DND-41 (cell line): ENCODE data around the gene SLC7A9.

Experiments
- ATAC-seq: fragments of 200-7000 bp; cut with Tn5 transposase; 3 replicates; pipeline ENCODE4 v1.9.1; 2021; ENCODE audit warnings: low read depth; ENCODE audit not compliant: insufficient read depth
- DNase-seq: peaks from one replicate; pipeline ENCODE4 v3.0.0-alpha.2; 2020
- H2AFZ ChIP-seq: 2 replicates; pipeline ENCODE4 v1.6.0; 2012; ENCODE audit warnings: low read depth, low read length
- H3K27ac ChIP-seq: 2 replicates; pipeline ENCODE4 v1.5.1; 2012; ENCODE audit warnings: low read length, inconsistent platforms
- H3K27me3 ChIP-seq: fragments of 200-600 bp; sonication (generic); 2 replicates; pipeline ENCODE4 v1.6.0; 2012; ENCODE audit warnings: low read length, mild to moderate bottlenecking, inconsistent platforms; ENCODE audit not compliant: insufficient read depth, poor library complexity
- H3K36me3 ChIP-seq: 2 replicates; pipeline ENCODE4 v1.5.1; 2012; ENCODE audit warnings: low read length, inconsistent platforms; ENCODE audit not compliant: insufficient read depth
- H3K4me1 ChIP-seq: 2 replicates; pipeline ENCODE4 v1.5.1; 2012; ENCODE audit warnings: mild to moderate bottlenecking, low read length; ENCODE audit not compliant: insufficient read depth
- H3K4me2 ChIP-seq: 2 replicates; pipeline ENCODE4 v1.6.0; 2012; ENCODE audit warnings: mild to moderate bottlenecking, moderate library complexity, low read length, inconsistent platforms; ENCODE audit not compliant: insufficient read depth
- H3K4me3 ChIP-seq, 2 experiments: fragments of 200-600 bp in 1 of 2; shearing (Covaris generic) in 1 of 2; 2 replicates each; pipeline ENCODE4 v1.5.1; 2012 to 2016; ENCODE audit warnings: inconsistent platforms in 2 of 2, low read length in 2 of 2, mild to moderate bottlenecking in 2 of 2, low read depth in 1 of 2, moderate library complexity in 1 of 2
- H3K79me2 ChIP-seq: 2 replicates; pipeline ENCODE4 v1.6.0; 2012; ENCODE audit warnings: low read length, inconsistent platforms; ENCODE audit not compliant: insufficient read depth
- H3K9ac ChIP-seq: 2 replicates; pipeline ENCODE4 v1.6.0; 2012; ENCODE audit warnings: low read depth, mild to moderate bottlenecking, inconsistent platforms, low read length, moderate library complexity
- H3K9me3 ChIP-seq: 2 replicates; pipeline ENCODE4 v1.5.1; 2012; ENCODE audit warnings: low read length, moderate library complexity, mild to moderate bottlenecking, inconsistent platforms; ENCODE audit not compliant: insufficient read depth, severe bottlenecking
- H4K20me1 ChIP-seq: 2 replicates; pipeline ENCODE4 v1.6.0; 2012; ENCODE audit warnings: low read length; ENCODE audit not compliant: insufficient read depth
- CTCF ChIP-seq: IDR thresholded peaks from 2 replicates; pipeline ENCODE4 v1.5.1; 2012; ENCODE audit warnings: borderline replicate concordance, low read length, moderate library complexity, mild to moderate bottlenecking; ENCODE audit not compliant: poor library complexity, severe bottlenecking; ENCODE audit errors: extremely low read depth
- EZH2 ChIP-seq: IDR thresholded peaks from 3 replicates; pipeline ENCODE4 v1.6.1; 2012; ENCODE audit warnings: borderline replicate concordance, low read depth, mild to moderate bottlenecking, moderate library complexity, low read length, inconsistent platforms; ENCODE audit not compliant: severe bottlenecking

The SLC7A9 gene

GRCh38 chr19:32781280-32781679 lies 88.3 kb downstream of the SLC7A9 start:
- no peaks in the 10 kb centered on the region for H3K4me1 ChIP-seq
- H2AFZ ChIP-seq = no peak overlapping the region
- no peak overlapping the region for H3K4me3 ChIP-seq
- peaks cover 6% of the 10 kb centered on the region for H3K9me3 ChIP-seq
- H3K27ac ChIP-seq = no peak overlapping the region
- no peaks in the 10 kb centered on the region for H3K36me3 ChIP-seq
- H3K9ac ChIP-seq = no peak overlapping the region
- TF ChIP-seq CTCF (no peak), EZH2 (no peak)
- peaks cover 2% of the 10 kb centered on the region for H3K27me3 ChIP-seq
- DNase-seq (no peak), ATAC-seq (no peak)
- no peak overlapping the region for H3K4me2 ChIP-seq
- H4K20me1 ChIP-seq = no peaks in the 10 kb centered on the region
- H3K79me2 ChIP-seq = no peaks in the 10 kb centered on the region
